GM18951 (cell line): Measurements from ENCODE around the gene ATP1B3.
"Not testable (repeated sequence)": the region's sequence is repeated elsewhere in the genome, so short reads cannot be mapped to it uniquely, and the experiment has no call there.

Experiments used
- POLR2A ChIP-seq: IDR thresholded peaks from 4 replicates; pipeline ENCODE4 v1.6.1; 2011; ENCODE audit warnings: mild to moderate bottlenecking; ENCODE audit not compliant: insufficient read length, insufficient read depth; ENCODE audit errors: extremely low read depth
- in situ Hi-C: fragments of 300-500 bp; cut with MboI; formaldehyde crosslinking; loops from one replicate; pipeline ENCODE4 v1.12.0; 2022; ENCODE audit warnings: low sequenced_read_pairs, mixed read lengths, inconsistent platforms; ENCODE audit not compliant: unreplicated experiment

Gene ATP1B3

DNA sequence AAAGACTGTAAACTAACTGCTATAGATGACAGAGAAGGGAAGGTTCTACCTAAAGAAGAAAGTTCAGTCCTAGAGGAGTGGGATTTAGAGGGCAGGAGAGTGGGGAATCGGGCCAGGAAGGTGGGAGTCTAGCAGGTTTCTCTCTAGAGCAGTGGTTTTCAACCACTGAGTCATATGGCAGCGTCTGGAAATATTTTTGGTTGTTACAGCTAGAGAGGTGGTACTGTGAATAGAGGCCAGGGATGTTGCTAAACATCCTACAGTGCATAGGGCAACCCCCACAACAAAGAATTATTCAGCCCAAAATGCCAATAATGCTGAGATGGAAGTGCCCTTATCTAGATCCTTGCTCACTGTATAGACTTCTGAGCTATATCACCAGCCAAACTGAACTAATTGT, 28.7 kb downstream of the ATP1B3 start:
- in situ Hi-C loops = no loop called here
- no peak for TF ChIP-seq POLR2A

DNA sequence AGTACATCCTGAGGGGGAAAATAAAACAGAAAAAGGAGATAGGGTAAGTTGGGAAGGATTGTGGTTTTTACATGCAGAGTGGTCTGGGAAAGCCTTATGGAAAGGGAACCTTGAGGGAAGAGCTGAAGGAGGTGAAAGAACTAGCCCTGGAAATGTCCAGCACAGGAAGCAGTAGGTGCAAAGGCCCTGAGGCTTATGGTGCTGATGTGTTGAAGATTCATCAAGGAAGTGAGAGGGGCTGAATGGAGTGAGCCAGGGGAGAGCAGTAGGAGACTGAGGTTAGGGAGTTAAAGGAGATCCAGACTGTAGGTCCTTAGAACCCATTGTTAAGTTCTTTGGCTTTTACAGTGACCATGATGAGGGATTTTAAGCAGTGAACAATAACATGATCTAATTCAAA, 33.0 kb downstream of the ATP1B3 start:
- in situ Hi-C loops = no loop called here

DNA sequence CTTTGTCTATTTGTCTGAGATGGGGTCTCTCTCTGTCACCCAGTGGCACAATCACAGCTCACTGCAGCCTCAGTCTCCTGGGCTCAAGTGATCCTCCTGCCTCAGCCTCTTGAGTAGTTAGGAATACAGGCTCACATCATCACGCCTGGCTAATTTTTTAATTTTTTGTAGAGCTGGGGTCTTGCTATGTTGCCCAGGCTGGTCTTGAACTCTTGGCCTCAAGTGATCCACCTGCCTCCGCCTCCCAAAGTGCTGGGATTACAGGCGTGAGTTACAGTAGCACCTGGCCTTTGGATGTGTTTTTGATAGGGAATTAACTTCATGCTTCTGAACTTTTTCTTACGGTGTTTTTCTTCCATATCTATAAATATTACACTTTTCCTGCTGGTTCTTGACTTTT, 33.5 kb downstream of the ATP1B3 start:
- in situ Hi-C loops = not testable (repeated sequence)

More for the DNA sequence above, 33.0 kb downstream of the ATP1B3 start:
- TF ChIP-seq POLR2A = no peak

DNA sequence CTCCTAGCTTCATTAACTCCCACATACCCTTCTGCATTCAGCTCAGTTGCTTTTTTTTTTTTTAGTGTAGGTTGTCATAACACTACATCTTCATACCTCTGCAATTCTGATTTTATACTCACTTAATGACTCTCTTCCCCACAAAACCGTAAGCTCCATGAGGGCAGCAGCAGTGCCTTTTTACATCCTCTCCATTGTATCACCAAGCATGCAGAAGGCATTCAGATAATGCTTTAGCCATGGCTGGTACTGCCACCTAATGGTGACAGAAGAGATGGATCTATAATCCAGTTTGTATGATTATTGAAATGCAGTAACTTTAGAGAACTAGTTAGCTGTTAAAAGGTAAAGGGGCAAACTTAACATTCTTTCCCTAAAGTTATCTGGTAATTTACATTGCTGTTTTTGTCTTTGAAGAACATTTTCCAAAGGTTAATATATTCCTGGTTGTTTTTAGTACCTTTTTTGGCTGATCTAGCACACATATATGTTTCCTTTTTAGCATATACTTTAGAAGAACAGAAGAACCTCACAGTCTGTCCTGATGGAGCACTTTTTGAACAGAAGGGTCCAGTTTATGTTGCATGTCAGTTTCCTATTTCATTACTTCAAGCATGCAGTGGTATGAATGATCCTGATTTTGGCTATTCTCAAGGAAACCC, 36.8 kb downstream of the ATP1B3 start:
- in situ Hi-C loops = no loop called here
- no peak for TF ChIP-seq POLR2A

DNA sequence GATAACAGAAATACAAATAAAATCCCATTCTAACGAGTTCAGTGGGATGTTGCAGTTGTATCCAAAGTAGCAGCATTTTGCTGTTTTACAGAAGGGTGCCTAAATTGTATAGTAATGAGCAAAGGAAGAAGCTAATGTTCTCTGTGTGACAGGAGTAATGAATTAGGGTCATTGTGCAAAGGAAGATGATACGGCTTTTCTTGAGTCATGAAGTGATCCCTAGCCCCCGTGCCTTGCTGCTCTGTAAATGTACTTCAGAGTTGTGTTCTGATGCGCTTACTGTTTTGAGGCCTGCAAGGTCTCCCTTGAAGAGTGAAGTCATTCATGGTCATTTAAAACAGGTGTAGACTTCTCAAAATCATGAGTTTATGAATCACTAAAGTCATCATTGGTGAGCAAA, 37.9 kb downstream of the ATP1B3 start:
- in situ Hi-C loops = no loop called here
- TF ChIP-seq POLR2A = no peak

DNA sequence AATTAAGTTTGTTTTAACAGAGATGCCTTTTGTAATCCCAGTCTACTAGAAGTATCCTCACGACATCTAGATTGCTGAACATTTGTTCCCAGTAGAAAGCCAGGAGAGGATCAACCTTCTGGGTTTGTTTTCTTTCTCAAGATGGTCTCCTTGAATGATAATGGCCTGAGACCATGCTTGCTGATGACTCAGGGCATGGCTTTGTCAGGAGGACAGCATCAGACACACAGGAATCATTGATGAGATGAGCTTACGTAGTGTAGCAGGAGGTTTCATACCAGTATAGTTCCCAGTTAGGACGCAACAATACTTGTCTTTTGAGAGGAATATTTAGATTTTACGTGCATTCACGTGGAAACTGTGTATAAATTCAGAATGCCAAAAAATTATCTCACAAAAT, 38.6 kb downstream of the ATP1B3 start:
- no peak for TF ChIP-seq POLR2A
- in situ Hi-C loops = no loop called here

DNA sequence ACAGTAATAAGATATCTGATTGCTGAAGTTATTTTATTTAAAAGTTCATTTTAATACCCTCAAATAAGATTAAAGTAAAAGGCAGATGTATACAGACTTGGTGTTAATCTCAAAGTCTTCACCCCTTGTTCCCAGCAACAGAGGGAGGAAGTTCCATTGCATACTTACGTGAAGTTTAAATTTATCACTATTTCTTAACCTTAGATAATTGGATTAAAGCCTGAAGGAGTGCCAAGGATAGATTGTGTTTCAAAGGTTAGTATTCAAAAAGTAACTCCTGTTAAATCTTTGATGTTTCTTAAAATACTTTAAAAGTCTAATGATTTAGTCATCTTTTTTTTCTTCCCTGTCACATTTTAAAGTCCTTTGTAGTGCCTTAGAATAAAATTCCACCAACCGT, 39.3 kb downstream of the ATP1B3 start:
- no peak for TF ChIP-seq POLR2A
- in situ Hi-C loops = no loop called here

DNA sequence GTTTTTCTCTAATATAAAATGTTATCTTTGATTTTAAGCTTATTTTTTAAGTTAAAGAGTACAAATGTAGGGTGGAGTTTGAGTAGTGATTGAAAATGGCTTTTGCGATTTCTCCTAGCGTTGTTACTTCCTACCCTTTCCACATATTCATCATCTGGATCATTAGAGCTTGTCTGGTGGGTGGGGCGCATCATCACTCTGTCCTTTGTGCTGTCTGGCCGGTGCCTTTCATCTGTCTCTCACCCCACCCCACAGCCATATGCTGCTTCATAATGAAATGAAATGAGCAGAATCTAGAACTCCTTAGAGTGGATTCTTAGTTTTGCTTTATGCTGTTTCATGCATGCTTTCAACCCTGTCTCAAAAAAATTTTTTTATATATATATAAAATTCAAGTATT, 44.3 kb downstream of the ATP1B3 start:
- in situ Hi-C loops = no loop called here

DNA sequence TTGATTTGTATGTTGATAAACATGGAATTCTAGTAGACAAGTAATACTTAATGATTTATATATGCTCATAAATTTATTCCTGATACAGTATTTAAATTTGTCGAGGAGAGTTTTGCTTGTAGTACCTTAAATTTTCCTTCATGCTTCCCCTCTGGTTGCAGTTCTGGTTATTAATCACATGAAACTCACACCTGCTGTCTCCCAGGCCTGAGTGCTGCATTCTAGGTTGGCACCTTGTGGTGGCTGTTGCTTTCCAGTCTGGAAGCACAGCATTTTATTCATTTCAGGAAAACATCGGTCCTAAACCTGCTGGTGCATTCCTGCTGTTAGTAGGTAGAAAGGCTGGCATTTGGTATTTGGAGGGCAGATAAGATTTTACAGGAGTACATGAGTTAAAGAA, 44.9 kb downstream of the ATP1B3 start:
- no peak for TF ChIP-seq POLR2A
- in situ Hi-C loops = no loop called here

More for the DNA sequence above, 44.3 kb downstream of the ATP1B3 start:
- TF ChIP-seq POLR2A = no peak

DNA sequence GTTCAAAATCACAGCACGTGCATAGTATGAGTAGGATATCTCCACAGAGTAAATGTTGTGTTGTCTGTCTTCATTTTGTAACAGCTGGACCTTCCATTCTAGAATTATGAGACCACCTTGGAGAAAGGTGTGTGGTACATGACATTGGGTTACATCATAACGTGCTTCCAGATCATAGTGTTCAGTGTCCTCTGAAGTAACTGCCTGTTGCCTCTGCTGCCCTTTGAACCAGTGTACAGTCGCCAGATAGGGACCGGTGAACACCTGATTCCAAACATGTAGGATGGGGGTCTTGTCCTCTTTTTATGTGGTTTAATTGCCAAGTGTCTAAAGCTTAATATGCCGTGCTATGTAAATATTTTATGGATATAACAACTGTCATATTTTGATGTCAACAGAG, 49.2 kb downstream of the ATP1B3 start:
- in situ Hi-C loops = not testable (repeated sequence)

DNA sequence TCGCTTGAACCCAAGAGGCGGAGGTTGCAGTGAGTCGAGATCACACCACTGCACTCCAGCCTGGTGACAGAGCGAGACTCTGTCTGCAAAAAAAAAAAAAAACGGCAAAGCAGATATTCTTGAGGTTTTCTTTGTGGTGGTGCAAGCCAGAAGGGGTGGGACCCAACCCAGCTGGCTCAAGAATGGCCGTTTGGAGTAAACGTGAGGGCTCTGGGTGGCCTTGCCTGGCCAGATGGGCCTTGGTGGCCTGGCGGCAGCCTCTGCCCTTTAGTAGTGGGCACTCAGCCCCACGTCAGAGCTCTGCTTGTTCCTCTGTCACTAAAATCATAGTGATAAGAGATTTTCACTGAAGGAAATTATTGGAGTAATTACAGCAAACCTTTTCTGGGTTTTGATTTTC, 50.5 kb downstream of the ATP1B3 start:
- in situ Hi-C loops = no loop called here
- no peak for TF ChIP-seq POLR2A

DNA sequence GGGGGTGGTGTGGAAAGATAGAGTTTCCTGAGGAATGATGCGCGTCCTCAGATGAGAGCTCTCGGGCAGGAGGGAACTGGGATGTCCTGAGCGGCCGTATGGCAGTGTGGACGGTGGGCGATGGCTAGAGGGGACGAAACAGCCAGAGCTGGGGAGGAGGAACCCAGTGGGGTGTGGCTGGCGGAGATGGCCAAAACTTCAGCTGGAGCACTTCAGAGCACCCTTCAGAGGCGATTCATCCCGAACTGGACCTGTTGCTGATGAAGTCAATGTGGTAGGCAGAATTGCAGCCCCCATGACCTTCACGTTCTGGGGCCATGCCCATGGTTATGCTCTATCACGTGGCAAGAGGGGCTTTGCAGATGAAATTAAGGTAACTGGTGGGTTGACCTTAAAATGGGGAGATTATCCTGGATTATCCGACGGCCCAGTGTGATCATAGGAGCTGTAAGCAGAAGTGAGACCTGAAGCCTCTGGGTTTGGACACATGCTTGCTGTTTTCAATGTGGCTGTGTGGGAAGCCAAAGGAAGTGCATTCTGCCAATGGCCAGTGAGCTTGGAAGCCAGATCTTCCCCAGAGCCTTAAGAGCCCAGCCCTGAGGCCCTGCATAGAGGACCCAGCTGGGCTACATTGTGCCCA, 52.3 kb downstream of the ATP1B3 start:
- no peak for TF ChIP-seq POLR2A
- in situ Hi-C loops = no loop called here

DNA sequence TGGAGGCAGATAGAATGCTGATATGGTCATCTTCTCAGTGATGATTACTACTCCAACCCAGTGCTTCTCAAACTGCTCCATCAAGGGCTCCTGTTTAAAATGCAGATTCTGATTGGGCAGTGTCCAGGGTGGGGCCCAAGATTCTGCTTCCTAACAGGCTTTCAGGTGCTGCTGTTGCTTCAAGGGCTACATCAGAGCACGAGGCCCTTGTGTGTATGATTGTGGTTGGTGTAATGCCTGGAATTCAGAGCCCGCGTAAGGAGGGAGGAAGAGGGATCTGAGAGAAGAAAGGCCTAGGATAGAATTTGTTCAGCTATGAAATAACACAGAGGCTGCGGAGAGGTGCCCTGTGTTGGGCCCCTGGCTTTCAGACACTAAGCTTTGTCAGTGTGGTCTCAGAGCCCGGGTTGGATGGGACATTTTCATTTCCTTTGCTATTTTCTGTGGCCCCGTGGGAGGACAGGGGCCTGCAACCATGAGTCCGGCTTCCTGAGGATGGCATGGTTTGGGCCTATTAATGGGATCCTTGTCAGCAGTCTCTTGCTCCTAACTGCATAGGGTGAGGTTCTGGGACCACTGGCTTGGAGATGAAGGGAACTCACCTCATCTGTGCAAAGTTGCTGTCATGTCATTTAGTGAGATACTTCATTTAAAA, 53.0 kb downstream of the ATP1B3 start:
- in situ Hi-C loops = no loop called here
- no peak for TF ChIP-seq POLR2A

DNA sequence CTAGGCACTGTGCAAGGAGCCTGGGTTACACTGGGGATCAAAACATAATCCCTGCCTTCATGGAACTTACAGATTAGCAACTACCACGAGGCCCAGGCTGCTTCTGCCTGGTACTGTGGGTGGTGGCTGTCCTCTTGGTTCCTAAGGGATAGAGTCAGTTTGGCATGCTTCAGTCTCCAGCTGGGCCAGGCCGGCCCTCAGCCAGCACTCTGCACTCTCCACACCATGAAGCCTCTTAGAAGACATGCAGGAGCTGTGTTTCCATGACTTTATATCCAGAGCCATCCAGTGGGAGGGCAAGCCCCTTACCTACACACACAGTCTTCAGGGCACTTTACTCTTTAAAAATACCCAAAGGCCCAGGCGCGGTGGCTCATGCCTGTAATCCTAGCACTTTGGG, 54.4 kb downstream of the ATP1B3 start:
- TF ChIP-seq POLR2A = no peak
- in situ Hi-C loops = no loop called here

DNA sequence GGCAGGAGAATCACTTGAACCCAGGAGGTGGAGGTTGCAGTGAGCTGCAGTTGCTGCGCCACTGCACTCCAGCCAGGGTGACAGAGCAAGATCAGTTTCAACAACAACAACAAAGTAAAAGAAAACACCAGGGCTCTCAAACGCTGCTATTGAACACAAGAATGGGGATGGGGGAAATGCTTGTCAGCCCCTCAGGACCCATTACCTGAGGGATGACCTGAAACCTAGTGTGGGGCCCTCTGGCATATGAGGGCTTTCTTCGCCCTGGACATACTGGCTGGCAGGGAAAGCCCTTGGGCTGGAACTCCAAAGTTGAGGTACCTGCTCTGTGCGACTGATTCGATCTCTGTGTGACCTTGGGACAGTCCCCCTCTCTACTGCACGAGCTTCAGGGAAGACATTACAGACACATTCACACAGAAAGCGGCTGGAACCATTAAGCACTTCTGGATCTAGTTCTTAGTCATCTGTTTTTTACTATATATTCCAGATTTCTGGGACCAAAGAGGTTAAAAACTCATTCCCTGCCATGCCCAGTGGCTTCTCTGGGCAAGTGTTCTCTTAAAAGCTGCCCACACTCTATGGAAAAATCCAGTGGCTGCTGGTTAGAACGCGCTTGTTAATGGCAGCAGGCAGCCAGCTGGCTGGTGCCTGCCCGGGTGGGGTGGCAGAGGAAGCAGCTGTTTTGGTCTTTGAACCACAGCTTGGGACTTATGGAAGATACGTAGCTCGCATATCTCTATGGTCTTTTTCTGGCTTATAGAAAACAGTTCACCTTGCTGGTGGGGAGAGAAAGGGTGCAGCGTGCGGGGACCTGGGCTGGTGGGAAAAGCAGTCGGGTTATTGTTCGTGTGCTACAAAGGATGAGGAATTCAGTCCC, 57.2 kb downstream of the ATP1B3 start:
- TF ChIP-seq POLR2A = no peak
- in situ Hi-C loops = no loop called here
